ENCODE data around the gene MPPED1.

MPPED1 gene, protein sequence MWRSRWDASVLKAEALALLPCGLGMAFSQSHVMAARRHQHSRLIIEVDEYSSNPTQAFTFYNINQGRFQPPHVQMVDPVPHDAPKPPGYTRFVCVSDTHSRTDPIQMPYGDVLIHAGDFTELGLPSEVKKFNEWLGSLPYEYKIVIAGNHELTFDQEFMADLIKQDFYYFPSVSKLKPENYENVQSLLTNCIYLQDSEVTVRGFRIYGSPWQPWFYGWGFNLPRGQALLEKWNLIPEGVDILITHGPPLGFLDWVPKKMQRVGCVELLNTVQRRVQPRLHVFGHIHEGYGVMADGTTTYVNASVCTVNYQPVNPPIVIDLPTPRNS

DNA sequence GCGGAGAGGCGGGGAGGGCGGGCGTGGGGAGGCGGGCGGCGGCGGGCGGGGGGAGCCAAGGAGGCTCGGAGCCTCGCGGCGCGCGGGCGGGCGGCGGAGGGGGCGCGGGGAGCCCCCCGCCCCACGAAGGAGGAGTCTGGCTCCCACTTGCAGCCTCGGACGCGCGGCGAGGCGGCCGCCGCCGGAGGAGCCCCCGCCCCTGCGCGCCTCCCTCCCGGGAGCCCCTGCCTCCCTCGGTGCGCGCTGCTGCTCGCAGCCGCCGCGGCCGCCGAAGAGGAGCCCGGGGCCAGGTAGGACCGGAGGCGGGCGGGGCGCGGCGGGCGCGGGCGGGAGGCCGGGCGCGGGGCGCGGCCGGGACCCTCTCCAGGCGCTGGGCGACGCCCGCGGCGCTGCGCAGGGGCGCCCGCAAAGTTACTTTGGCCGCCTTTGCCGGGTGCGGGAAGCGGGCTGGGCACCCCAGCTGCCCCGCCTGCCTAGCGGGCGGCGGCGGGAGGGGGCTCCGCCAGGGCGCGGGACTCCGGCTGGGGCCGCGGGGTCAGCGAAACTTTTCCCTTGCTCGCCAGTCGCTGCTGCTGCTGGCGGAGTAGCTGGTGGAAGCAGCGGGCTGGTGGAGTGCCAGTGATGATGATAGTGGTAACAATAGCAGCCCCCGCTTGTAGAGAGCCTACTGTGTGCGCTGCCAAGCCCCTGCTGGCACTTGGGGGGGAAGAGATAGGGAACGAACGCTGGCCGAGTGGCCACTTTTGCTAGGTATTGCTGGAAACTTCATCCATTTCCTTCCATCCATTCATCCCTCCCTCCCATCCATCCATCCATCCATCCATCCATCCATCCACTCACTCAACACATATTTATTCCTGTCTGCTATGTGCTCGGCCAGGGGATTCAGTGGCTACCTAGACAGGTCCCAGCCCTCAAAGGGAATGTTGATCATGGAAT, at the start of gene MPPED1:
Gene MPPED1, plus strand, starts transcription at position 146 of the 939 bp plus-strand sequence. CDS start 12,972 bp downstream, outside the sequence.
- DNase-seq: peak; percentile 24

DNA sequence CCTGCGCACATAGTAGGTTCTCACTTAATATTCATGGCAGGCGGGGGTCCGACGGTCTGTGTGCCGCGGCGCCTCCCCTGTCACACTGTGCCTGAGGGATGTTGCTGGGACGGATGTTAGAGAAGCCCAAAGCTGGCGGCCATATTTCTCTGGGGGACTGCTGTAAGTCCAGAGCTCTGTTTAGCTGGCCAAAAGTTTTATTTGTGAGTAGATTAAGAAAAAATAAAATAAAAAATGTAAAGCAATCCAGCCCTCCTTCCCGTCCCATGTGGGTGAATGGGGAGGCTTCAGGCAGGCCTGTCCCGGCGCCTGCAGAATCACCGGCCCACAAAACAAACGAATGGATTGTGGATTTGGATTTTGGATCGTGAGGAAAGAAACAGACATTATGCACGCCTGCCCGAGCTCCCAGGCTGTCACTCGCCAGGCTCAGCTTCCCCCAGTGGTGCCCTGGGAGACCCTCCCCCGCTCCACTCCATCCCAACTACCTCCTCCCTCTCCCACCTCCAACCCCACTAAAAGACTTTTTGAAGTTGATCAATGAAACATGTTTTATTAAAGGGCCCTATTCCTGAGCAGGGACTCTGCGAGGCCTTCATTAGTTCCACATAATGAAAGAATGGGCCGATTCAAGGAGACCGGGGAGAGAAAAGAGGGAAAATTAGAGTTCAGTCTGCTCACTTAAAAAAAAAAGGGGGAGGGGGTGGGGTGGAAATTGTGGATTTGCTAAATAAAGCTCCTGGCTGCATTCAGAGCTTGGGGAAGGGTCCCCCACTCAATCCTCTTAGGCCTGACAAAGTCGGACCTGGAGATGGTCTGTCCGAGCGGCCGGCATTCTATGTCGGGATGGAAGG, 48.3 kb upstream of the MPPED1 start:
- DNase-seq: no peak

DNA sequence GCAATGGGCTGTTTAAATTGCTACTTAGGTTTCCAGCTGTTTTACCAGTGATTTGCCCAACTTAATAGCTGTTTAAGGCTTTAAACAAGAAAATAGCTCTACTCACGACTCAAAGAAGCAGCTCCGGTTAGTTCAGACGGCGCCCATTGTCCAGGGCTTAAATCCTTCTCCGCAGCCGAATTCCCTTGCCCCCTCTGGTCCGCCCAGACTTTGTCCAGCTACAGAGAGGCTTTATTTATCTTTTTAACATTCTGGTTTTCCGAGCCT, 47.7 kb upstream of the MPPED1 start:
- no peak for DNase-seq

DNA sequence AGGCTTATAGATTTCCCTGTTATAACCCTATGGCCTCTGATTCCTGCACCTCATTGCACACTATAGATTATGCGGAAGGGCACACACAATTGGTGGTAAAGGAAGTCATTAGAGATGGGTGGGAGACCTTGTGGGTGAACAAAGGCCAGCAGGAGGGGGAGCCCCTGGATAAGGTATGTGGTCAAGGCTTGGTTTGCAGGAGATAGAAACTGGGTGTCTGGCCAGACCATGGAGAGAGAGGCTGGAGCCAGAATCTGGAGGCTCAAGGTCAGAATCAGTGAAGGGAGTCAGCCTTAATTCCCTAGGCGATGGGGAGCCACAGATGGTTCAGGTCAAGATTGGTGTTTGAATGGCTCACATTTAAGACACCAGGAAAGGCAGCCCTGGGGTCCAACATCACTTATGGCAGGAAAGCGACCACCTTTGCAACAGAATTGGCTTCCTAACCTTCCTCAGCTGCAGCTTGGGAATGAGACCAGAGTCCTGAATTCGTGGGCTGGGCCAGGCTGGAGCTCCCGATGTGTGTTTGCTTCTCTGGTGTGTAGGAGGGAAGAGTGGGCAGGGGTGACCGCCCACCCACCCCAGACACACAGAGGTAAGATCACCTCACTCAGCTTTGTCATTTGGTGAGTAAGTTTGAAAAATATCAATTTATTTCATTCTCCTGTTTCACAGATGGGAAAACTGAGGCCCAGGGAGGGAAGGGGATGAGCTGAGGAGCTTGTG, 45.9 kb upstream of the MPPED1 start:
- no peak for DNase-seq

DNA sequence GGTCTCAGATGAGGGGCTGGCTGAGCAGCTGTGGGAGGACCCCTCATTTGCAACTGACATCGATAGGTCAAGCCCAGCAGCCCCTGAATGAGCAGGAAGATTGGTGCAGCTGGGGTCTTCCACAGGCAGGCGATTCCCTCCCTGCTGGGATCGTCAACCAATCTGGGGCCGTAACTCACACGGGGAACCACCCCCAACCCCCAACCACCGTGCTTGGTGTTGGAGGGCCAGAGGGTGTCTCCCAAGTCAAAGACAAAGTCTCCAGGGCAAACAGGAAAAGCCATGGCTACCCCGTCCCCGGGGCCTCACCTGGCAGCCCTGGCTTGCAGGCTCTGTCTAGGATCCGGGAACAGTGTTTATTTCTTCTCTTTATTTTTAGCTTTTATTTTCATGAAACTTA, 41.8 kb upstream of the MPPED1 start:
- no peak for DNase-seq

DNA sequence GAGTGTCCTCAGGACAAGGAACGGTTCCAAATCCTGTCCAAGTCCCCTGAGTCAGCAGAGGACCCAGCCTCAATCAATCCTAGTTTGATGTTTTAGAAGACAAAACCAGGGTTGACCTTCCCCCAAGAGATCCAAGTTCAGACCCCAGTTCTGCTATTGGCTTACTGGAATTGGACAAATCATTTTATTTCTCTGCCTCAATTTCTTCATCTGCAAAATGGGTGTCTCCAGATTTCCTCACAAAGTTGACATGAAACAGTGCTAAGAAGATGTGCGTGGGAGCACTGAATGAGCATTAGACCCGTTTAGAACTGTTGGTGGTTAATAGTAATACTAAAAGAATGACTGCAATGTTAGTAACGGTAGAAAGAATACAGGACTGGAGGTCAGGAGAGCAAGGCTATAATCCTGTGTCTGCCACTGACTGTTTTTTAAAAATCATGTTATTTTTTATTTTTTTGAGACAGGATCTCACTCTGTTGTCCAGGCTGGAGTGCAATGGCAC, 35.8 kb upstream of the MPPED1 start:
- DNase-seq: no peak

DNA sequence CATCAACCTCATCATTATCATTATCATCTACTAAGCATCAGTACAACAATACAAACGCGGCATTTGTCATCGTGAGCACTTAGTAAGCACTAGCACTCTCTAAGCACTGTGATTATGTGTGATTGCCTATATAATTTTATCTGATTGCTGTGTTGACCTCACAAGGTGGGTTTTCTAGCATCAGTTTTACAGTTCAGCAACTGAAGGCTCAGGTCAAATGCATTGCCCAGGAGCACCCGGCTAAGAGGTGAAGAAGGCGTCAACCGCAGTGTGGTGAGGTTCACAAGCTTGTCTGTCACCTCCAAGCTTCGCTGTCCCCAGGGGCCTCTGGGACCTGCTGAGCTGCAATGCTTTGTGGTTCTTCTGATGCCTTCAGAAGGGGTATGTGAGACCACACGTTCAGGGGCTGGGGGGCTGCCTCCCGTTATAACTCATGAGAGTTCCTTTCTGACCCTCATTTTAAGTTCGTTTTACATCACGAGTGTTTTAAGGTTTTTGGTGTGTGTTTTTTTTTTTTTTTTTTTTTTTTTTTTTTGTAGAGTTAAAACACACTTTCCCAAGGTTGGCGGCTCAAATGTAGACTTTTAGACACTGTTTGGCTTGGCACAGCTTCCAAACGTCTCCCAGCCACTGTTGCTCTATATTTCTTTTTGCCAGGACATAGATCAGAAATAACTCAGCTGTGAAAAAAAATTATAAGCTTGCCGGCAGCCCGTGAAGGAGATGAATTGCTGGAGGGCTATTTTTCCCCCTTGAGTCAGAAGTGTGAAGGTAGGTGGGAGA, 34.9 kb upstream of the MPPED1 start:
- DNase-seq: no peak

DNA sequence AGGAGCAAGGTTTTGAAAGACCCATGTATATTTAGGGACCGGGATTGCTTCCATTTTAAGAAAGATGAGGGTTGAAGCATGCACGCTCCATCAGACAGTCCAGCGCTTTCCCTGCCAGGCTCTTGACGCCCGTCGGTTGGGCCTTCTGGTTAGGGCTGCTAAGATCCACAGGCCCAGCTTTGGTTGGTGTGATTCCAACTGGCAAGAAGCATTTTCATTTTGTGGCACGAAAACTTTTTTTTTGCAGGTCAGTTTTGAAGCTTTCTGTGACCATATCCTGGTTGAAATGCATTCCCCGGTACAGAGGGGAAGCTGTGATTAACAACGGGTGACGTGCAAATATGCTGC, 34.3 kb upstream of the MPPED1 start:
- no peak for DNase-seq

DNA sequence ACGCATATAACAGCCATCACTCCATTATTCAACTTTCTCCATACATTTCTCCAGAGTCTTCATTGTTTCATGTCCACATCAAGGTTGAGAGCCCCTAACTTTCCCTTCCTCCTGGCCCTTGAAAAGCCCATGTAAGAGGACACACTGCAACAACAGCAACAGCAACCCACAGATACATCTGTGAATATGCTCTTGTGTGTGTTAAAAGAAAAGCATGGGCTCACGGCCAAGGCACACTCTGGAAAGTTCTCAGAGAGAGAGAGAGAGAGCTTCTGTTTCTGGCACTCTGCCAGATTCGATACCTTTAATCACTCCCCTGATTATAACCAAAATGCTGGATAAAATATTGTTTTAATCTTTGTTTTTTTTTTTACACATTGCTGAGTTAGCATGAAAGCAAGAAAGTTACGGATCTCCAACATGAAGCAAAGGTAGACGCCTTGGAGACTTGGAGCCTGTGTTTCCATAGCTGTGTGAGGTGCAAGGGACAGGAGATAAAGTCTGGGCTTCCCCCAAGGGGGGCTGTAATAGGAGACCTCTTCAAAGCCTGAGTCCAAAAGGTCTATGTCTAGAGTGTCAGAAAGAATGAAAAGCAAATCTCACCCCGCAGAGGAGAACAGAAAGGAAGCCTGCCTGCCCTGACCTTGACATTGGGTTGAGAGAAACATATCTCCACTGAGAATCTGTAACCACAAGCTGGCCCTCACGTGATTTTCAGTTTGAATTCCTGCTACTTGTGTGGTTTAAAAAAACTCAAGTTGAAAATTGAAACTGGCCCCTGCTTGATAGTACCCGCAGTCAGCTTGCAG, 33.7 kb upstream of the MPPED1 start:
- DNase-seq: no peak

DNA sequence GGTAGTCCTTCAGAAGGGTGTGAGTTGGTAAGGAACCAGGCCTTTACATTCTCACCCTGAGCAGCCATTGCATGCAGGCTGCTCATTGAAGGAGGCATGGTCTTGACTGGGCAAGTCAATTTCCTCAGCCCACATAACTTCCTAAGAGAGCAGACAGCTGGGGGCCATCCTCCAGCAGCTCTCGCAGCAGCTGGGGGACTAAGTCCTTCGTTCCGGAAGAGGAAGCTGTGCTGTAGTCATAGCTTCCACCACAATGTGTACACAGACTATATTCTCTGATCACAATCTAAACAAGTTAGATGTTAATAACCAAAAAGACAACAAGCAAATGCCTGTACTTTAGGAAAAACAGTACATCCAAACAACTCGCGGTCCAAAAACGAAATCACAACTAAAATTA, 30.1 kb upstream of the MPPED1 start:
- no peak for DNase-seq

DNA sequence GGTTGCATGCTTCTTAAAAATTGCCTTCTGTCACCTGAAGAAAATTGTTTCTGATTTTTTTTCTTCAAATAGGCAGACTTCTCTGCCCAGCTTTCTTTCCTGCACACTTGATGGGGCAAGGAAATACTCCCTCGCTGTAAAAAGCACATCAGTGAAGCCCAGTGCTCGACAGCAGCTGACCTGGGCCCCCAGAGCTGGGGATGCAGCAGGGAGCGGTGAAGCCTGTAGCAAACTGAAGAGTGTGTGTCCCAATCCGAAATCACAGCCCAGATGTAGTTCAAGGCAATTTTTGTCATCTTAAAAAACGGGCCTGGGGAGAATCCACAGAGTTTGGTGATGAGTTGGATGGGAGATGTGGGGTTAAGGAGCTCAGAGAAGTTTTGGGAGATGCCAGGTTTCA, 27.0 kb upstream of the MPPED1 start:
- no peak for DNase-seq

DNA sequence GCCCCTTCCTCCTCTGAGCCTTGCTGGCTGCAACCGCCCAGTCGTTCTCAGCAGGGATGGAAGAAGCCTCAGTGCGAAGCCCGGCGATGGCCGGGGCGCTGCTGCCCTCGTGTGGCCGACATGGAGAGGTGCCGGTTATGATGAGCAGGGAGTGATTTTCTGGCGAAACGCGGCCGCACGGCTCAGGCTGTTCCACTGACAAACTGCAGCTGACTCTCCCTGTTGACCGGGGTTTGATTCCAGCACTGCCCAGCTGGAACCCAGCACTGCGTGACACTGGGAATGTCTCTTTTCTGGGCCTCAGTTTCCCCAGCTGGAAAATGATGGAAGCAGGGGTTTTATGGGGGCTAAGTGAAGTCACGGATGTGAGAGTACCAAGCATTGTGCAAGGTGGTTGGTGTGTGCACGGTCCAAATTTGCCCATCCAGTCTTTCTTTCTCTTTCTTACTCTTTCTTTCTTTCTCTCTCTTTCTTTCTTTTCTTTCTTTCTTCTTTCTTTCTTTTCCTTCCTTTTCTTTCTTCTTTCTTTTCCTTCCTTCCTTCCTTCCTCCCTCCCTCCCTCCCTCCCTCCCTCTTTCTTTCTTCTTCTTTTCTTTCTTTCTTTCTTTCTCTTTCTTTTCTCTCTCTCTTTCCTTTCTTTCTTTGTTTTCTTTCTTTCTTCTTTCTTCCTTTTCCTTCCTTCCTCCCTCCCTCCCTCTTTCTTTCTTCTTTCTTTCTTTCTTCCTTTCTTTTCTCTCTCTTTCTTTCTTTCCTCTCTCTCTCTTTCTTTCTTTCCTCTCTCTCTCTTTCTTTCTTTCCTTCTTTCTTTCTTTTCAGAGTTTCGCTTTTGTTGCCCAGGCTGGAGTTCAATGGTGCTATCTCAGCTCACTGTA, 25.8 kb upstream of the MPPED1 start:
- DNase-seq: peak; percentile 44

DNA sequence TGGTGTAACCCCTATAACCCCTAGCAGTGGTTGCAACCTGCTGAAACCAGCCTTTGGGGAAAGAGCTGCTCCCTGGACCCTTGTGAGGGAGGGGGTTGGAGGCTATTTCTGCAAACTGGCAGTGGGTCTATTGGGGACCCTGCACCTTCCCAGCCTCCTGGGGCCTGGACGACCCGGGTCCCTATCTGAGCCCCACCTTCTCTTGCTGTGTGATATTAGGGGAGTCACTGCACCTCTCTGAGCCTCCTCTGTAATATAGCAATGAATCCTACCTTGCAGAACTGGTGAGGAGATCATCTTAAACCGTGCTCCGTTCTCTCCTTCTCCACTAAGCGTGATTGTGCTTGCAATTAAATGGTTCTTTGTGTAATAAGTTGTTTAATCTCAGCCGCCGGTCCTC, 24.0 kb upstream of the MPPED1 start:
- DNase-seq: no peak

DNA sequence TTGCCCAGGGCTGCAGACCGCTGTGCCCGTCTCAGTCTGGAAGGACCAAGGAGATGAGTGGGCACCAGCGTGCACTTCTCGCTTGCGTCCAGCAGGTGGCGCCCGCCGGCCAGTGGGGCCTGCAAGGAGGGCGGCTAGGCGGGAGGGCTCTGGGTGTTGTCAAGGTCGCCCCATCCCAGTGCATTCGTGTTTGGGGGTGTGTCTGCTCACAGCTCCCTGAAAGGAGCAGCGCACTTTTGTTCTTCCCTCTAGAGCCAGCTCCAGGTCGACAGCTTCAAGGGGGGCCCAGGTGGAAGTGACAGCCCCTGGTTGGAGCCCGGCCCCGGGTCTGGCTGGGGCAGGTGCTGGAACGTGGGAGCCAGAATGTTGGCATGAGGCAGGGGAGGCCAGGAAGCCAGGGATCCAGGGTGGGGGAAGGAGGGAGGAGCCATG, 23.4 kb upstream of the MPPED1 start:
- peak; percentile 57 for DNase-seq

DNA sequence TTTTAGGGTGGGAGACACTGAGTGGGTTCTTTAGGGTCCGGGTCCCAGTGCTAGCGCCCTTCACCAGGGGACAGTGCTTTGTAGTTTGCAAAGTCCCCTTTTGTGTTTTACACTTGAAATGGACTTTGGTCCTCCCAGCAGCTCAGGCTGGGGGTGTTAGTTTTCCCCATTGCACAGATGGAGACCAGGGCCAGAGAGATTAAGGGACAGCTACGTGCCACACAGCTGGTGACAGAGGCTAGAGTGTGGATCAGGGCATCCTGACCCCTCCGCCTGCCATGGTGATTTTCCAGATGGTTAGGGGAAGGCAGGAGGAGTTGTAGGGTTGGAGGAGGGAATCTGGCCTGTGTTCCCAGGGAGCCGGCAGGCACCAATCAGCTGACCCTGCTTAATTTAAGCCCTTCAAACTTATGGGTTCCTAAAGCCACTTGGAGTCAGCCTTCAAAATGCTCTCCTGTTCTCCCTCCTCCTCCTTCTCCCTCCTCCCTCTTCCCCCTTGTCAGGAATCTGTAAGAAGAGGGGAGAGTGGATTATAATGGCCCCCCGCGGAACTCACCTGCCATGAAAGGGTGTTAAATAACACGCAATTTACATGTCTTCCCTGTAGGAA, 22.5 kb upstream of the MPPED1 start:
- DNase-seq: no peak

DNA sequence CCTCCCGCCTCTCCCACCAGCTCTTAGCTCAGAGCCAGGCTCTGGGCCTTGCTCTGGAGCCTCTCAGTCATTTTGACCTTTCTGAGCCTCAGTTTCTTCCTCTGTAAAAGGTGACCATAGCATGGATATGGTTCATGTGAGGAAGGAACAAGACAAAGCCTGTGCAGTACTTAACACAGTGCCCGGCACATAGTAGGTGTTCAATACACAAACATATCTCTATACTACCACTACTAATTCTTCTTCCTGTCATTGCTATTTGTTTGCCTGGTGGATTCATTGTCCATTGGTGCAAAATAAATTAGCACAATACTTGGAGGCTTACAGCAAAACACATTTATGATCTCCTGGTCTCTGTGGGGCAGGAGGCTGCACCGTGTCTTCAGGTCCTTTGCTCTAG, 21.6 kb upstream of the MPPED1 start:
- DNase-seq: no peak

DNA sequence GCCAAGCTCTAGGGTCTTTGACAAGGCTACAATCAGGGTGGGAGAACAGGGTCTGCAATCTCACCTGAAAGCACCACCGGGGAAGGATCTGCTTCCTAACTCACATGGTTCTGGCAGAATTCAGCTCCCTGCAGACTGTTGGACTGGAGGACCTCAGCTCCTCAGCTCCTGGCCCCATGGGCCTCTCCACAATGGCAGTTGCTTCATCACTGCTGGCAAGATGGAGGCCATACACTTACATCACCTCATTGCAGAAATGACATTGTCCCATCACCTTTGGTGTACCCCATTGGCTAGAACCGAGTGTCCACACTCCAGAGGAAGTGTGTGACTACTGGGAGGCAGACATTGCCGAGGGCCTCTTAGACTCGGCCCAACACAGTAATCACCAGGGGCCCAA, 20.9 kb upstream of the MPPED1 start:
- no peak for DNase-seq

DNA sequence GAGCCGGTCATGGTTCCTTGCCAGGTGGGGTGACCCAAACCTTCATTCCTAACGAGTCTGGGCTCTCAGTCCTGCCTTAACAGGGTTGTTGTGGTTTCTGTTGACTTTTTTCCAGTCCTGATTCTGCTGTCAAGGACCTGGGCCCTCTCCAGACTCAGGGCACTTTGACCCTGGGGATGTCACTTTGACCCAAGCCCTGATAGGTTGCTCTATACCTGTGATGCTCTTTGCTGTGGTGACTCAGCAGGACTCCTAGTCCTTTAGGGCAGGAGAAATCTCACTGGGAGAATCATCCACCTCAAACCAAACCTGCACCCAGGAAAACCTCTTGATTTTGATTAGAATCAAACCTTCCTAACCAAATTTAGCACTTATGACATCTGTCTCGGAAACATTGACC, 20.5 kb upstream of the MPPED1 start:
- DNase-seq: no peak

DNA sequence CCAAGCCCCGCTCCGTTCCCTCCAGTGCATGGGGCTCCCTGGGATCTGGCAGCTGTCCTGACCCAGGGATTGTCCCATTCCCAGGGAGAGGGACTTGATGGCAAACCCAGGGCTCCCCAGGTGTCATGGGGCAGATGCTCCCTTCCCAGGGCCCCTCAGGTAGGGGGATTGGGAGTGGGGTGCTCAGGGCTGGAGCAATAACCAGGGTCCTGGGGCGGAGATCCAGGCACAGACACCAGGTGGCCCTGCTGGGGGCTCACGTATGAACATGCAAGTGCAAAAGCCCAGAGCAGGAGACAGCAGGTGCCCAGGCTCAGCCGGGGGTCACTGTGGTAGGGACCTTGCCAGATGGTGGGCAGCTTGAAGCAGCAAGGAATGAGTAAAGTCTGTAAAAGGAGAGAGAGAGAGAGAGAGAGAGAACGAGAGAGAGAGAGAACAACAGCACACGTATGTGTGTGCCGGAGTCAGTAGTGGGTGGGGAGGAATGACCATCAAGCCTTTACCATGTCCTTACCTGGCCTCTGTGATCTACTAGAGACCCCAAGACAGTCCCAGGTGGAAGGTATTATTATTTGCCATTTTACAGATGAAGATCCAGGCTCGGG, 19.3 kb upstream of the MPPED1 start:
- no peak for DNase-seq

Data from NCI-H146 (cell line).